ENCODE data around the gene CDK14. TPM values are rescaled to one million over a fixed set of nuclear protein-coding genes. Genes with fewer than 3 reads are reported as not detected.

Gene CDK14
- total and polyA plus RNA-seq, 5 experiments from 2014 or later: 0.15 to 3.6 (median 2.8) TPM; not detected in 2

- no peaks in the 10 kb centered on the region for H3K36me3 Mint-ChIP-seq
- H3K4me3 Mint-ChIP-seq: no peak overlapping the region
- H3K27ac Mint-ChIP-seq: no peak overlapping the region
- H3K9me3 Mint-ChIP-seq: no peaks in the 10 kb centered on the region
- H3K27me3 Mint-ChIP-seq: peaks cover 0 to 2% (median 0%) of the 10 kb centered on the region in 5 donors
- DNase-seq (no peak), ATAC-seq (no peak)
- no peaks in the 10 kb centered on the region for H3K4me1 Mint-ChIP-seq
- POLR2A ChIA-PET: no interaction called here
Measured at GRCh38 chr7:91033574-91033973, 437.5 kb downstream of the CDK14 start.

- DNase-seq (no peak), ATAC-seq (no peak)
- no peak overlapping the region for H3K4me3 Mint-ChIP-seq
- POLR2A ChIA-PET: no interaction called here
- no peaks in the 10 kb centered on the region for H3K9me3 Mint-ChIP-seq
- no peaks in the 10 kb centered on the region for H3K36me3 Mint-ChIP-seq
- no peaks in the 10 kb centered on the region for H3K4me1 Mint-ChIP-seq
- no peaks in the 10 kb centered on the region for H3K27me3 Mint-ChIP-seq
- no peak overlapping the region for H3K27ac Mint-ChIP-seq
Measured at GRCh38 chr7:91034459-91035368, 438.6 kb downstream of the CDK14 start.

DNA sequence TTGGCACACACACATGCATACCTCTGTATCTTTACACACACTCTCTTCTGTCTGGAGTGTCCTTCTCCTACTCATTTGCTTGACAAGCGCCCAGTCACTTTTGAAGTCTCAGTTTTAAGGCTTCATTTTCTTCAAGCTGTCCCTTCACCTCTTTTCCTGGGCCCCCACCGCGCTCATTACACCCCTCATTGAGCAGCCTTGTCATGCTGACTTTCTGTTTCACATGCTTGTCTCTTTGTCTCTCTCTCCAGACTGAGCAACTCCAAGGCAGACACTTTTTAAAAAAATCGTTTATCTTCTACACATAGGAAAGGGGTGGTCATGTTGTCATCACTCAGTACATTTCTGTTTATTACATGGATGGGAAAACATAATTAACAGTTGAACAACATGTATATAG, 442.9 kb downstream of the CDK14 start:
- no peak for DNase-seq
- Mint-ChIP-seq H3K9me3 (no peaks in the 10 kb centered on the region), H3K36me3 (no peaks in the 10 kb centered on the region), H3K27ac (no peak overlapping the region), H3K4me1 (no peaks in the 10 kb centered on the region), H3K4me3 (no peak overlapping the region), H3K27me3 (no peaks in the 10 kb centered on the region)
- POLR2A ChIA-PET: no interaction called here
- no peak for ATAC-seq

GRCh38 chr7:91041141-91041540, 445.0 kb downstream of the CDK14 start:
- DNase-seq: no peak
- Mint-ChIP-seq H3K4me3 (no peak overlapping the region), H3K9me3 (no peaks in the 10 kb centered on the region), H3K27me3 (no peaks in the 10 kb centered on the region), H3K27ac (no peak overlapping the region), H3K4me1 (no peaks in the 10 kb centered on the region), H3K36me3 (no peaks in the 10 kb centered on the region)
- ATAC-seq: no peak
- POLR2A ChIA-PET: no interaction called here

DNA sequence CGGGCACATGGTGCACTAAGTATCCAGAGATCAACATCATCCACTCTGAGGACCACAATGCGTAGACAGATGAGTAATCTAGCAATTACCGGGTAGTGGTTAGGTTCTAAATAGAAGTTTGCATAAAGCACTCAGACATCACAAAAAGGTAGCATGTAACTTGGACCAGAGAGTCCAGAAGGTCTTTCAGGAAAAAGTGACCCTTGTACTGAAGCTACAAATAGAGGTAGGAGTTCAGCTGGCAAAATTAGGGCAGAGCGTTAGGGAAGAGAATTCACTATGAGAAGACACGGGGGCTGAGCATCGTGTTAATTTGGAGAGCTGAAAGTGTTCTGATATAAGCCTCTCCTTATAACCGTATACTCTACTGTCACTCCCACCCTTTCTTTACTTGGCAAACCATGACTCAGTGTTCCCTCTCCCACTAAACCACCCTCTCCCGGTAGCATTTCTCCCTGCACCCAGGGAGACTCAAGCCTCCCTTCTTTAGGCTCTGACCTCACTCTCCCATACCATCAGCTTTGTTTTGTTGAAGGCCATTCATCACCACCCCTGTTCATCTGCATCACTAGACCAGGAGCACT, 445.9 kb downstream of the CDK14 start:
- no peak overlapping the region for H3K4me3 Mint-ChIP-seq
- no peaks in the 10 kb centered on the region for H3K4me1 Mint-ChIP-seq
- no peaks in the 10 kb centered on the region for H3K27me3 Mint-ChIP-seq
- H3K9me3 Mint-ChIP-seq: no peaks in the 10 kb centered on the region
- ATAC-seq (no peak), DNase-seq (no peak)
- H3K36me3 Mint-ChIP-seq: no peaks in the 10 kb centered on the region
- no peak overlapping the region for H3K27ac Mint-ChIP-seq
- POLR2A ChIA-PET: no interaction called here

DNA sequence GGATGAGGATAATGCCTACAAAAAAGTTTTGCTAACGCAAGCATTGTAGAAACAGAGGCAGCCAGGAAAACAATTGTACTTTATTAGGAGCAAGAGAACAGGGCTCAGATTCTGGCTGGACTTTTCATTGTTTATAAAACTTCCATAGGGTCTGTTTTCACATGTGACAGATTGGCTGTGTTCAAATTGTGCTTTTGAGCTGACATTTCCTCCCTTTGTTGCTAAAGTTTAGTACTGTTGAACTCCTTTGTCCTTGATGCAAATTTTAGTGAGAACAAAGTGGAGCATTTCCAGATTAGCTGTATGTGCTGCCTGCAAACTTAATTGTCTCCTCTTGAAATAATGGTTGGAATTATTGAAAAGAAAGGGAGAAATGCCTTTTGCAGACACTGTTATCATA, 447.1 kb downstream of the CDK14 start:
- POLR2A ChIA-PET: no interaction called here
- DNase-seq: no peak
- Mint-ChIP-seq H3K4me1 (no peaks in the 10 kb centered on the region), H3K36me3 (no peaks in the 10 kb centered on the region), H3K9me3 (no peaks in the 10 kb centered on the region), H3K4me3 (no peak overlapping the region), H3K27ac (no peak overlapping the region), H3K27me3 (no peaks in the 10 kb centered on the region)
- no peak for ATAC-seq

- H3K36me3 Mint-ChIP-seq: no peaks in the 10 kb centered on the region
- H3K4me1 Mint-ChIP-seq: no peaks in the 10 kb centered on the region
- H3K4me3 Mint-ChIP-seq: no peak overlapping the region
- H3K27ac Mint-ChIP-seq: no peak overlapping the region
- DNase-seq (no peak), ATAC-seq (no peak)
- no peaks in the 10 kb centered on the region for H3K27me3 Mint-ChIP-seq
- no peaks in the 10 kb centered on the region for H3K9me3 Mint-ChIP-seq
- POLR2A ChIA-PET: no interaction called here
Measured at GRCh38 chr7:91043924-91044645, 448.0 kb downstream of the CDK14 start.

GRCh38 chr7:91045606-91046005, 449.5 kb downstream of the CDK14 start:
- Mint-ChIP-seq H3K27me3 (no peaks in the 10 kb centered on the region), H3K27ac (no peak overlapping the region), H3K4me3 (no peak overlapping the region), H3K4me1 (peaks cover 0 to 3% (median 2%) of the 10 kb centered on the region in 4 donors), H3K9me3 (no peaks in the 10 kb centered on the region), H3K36me3 (no peaks in the 10 kb centered on the region)
- POLR2A ChIA-PET: no interaction called here
- DNase-seq: no peak
- no peak for ATAC-seq

- Mint-ChIP-seq H3K4me3 (no peak overlapping the region), H3K27me3 (no peaks in the 10 kb centered on the region), H3K36me3 (no peaks in the 10 kb centered on the region), H3K27ac (no peak overlapping the region), H3K4me1 (peaks cover 0 to 10% (median 8%) of the 10 kb centered on the region in 4 donors), H3K9me3 (no peaks in the 10 kb centered on the region)
- ATAC-seq: no peak
- POLR2A ChIA-PET: no interaction called here
- no peak for DNase-seq
Measured at GRCh38 chr7:91046322-91047089, 450.4 kb downstream of the CDK14 start.

GRCh38 chr7:91047636-91048035, 451.5 kb downstream of the CDK14 start:
- Mint-ChIP-seq H3K36me3 (no peaks in the 10 kb centered on the region), H3K4me1 (peaks cover 0 to 11% (median 8%) of the 10 kb centered on the region in 4 donors), H3K27ac (no peak overlapping the region), H3K9me3 (no peaks in the 10 kb centered on the region), H3K27me3 (no peaks in the 10 kb centered on the region), H3K4me3 (no peak overlapping the region)
- no peak for DNase-seq
- ATAC-seq: no peak
- POLR2A ChIA-PET: no interaction called here

GRCh38 chr7:91050677-91051076, 454.6 kb downstream of the CDK14 start:
- H3K4me1 Mint-ChIP-seq: peaks cover 0 to 11% (median 8%) of the 10 kb centered on the region in 4 donors
- H3K27ac Mint-ChIP-seq: peak overlapping the region in 4 of 10 donors; percentile 6 to 78 (median 61)
- H3K9me3 Mint-ChIP-seq: peaks cover 0 to 3% (median 0%) of the 10 kb centered on the region in 9 donors
- peaks cover 0 to 3% (median 0%) of the 10 kb centered on the region in 5 donors for H3K27me3 Mint-ChIP-seq
- POLR2A ChIA-PET: no interaction called here
- DNase-seq (no peak), ATAC-seq (no peak)
- no peaks in the 10 kb centered on the region for H3K36me3 Mint-ChIP-seq
- peak overlapping the region in 9 of 10 donors; percentile 7 to 79 (median 40) for H3K4me3 Mint-ChIP-seq

DNA sequence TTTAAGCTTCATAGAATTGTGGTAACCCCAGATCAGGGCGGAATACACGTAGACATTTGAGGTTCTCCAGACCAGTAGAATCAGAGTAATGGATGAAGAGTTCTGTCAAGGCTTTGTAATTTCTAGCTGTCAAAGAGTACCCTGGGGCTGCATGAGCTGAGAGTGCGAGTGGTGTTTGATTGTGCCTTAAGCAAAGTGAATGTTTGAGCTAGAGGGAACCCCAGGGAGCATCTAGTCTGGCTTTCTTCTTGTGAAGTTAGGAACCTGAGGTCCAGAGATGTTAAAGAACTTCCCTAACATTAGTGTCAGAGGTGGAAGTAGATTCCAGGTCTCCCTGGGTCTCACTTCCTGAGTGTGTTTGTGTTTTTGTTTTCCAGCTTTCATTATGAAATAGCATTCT, 455.8 kb downstream of the CDK14 start:
- Mint-ChIP-seq H3K4me1 (peaks cover 0 to 11% (median 8%) of the 10 kb centered on the region in 4 donors), H3K4me3 (no peak overlapping the region), H3K27me3 (peaks cover 0 to 3% (median 0%) of the 10 kb centered on the region in 5 donors), H3K36me3 (no peaks in the 10 kb centered on the region), H3K9me3 (peaks cover 0 to 7% (median 0%) of the 10 kb centered on the region in 9 donors), H3K27ac (peak overlapping the region in 1 of 10 donors; percentile 18)
- POLR2A ChIA-PET: no interaction called here
- no peak for DNase-seq
- ATAC-seq: no peak

All from naive thymus-derived CD8-positive, alpha-beta T cell (primary cell).